BJ (cell line): ENCODE data around the gene EFNA5. TPM values are rescaled to one million over a fixed set of nuclear protein-coding genes. Genes with fewer than 3 reads are reported as not detected.

ENCODE experiments used
- CTCF ChIA-PET: fragments of 350-600 bp; formaldehyde crosslinking; extraction: SDS; loops from one replicate; lab custom pipeline; 2021; ENCODE audit warnings: antibody characterized with exemption, inconsistent platforms; lab: Yijun Ruan, JAX
- POLR2A ChIA-PET: fragments of 300-600 bp; sonication (Branson Sonifier 250); formaldehyde crosslinking; extraction: SDS; loops from one replicate; lab custom pipeline; 2021; ENCODE audit warnings: antibody characterized with exemption; lab: Charles Lee
- DNase-seq: peaks from one replicate; pipeline ENCODE4 v3.0.0-alpha.2; 2011; ENCODE audit warnings: low read depth
- H3K27me3 ChIP-seq: 2 replicates; pipeline ENCODE4 v1.6.0; 2011; ENCODE audit warnings: low read length; ENCODE audit not compliant: control insufficient read depth, insufficient read depth
- H3K36me3 ChIP-seq: 2 replicates; pipeline ENCODE4 v1.5.1; 2011; ENCODE audit warnings: low read length; ENCODE audit not compliant: control insufficient read depth, insufficient read depth
- H3K4me3 ChIP-seq: 2 replicates; pipeline ENCODE4 v1.5.1; 2011; ENCODE audit warnings: low read depth, mild to moderate bottlenecking, control low read depth, low read length
- polyA plus RNA-seq: library from polyadenylated mRNA; depleted of rRNA; stranded (reverse); fragments of >200 nt; gene quantifications from 2 replicates; pipeline ENCODE4 v1.2.3, GENCODE V29; 2011
- TF ChIP-seq, protein P1 (sequence below): IDR thresholded peaks from 2 replicates; pipeline ENCODE4 v1.5.1; 2011; ENCODE audit warnings: low read depth, mild to moderate bottlenecking, control low read depth, inconsistent platforms, low read length, moderate library complexity; ENCODE audit not compliant: insufficient read depth

The EFNA5 gene
- polyA plus RNA-seq, 1 experiment = 0.67 TPM

GRCh38 chr5:107673368-107674136, 2.8 kb upstream of the EFNA5 start:
- DNase-seq = peak; percentile 16
- ChIA-PET CTCF (interaction anchor here (0.7 to 2.6 kb wide), 9 partner anchors 10 to 368 kb away, joined by 3 to 13 read pairs (median 3); no protein-coding TSS in a partner anchor), POLR2A (interaction anchor here (0.6 kb wide), 1 partner anchor 1363 kb away, joined by 9 read pairs; no protein-coding TSS in a partner anchor)
- H3K4me3 ChIP-seq = peak overlapping the region; percentile 41
- peaks cover 16% of the 10 kb centered on the region for H3K27me3 ChIP-seq
- H3K36me3 ChIP-seq = no peaks in the 10 kb centered on the region
- TF ChIP-seq, protein P1, sequence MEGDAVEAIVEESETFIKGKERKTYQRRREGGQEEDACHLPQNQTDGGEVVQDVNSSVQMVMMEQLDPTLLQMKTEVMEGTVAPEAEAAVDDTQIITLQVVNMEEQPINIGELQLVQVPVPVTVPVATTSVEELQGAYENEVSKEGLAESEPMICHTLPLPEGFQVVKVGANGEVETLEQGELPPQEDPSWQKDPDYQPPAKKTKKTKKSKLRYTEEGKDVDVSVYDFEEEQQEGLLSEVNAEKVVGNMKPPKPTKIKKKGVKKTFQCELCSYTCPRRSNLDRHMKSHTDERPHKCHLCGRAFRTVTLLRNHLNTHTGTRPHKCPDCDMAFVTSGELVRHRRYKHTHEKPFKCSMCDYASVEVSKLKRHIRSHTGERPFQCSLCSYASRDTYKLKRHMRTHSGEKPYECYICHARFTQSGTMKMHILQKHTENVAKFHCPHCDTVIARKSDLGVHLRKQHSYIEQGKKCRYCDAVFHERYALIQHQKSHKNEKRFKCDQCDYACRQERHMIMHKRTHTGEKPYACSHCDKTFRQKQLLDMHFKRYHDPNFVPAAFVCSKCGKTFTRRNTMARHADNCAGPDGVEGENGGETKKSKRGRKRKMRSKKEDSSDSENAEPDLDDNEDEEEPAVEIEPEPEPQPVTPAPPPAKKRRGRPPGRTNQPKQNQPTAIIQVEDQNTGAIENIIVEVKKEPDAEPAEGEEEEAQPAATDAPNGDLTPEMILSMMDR = peak; percentile 99

GRCh38 chr5:107673039-107673367, 2.3 kb upstream of the EFNA5 start:
- no peak for DNase-seq
- POLR2A ChIA-PET = no interaction called here
- CTCF ChIA-PET = interaction anchor here (0.7 to 2.6 kb wide), 7 partner anchors 10 to 367 kb away, joined by 3 to 13 read pairs (median 3); no protein-coding TSS in a partner anchor
- Histone ChIP-seq H3K27me3 (peaks cover 16% of the 10 kb centered on the region), H3K4me3 (peak overlapping the region; percentile 45), H3K36me3 (no peaks in the 10 kb centered on the region)
- TF ChIP-seq, protein P1 = no peak

DNA sequence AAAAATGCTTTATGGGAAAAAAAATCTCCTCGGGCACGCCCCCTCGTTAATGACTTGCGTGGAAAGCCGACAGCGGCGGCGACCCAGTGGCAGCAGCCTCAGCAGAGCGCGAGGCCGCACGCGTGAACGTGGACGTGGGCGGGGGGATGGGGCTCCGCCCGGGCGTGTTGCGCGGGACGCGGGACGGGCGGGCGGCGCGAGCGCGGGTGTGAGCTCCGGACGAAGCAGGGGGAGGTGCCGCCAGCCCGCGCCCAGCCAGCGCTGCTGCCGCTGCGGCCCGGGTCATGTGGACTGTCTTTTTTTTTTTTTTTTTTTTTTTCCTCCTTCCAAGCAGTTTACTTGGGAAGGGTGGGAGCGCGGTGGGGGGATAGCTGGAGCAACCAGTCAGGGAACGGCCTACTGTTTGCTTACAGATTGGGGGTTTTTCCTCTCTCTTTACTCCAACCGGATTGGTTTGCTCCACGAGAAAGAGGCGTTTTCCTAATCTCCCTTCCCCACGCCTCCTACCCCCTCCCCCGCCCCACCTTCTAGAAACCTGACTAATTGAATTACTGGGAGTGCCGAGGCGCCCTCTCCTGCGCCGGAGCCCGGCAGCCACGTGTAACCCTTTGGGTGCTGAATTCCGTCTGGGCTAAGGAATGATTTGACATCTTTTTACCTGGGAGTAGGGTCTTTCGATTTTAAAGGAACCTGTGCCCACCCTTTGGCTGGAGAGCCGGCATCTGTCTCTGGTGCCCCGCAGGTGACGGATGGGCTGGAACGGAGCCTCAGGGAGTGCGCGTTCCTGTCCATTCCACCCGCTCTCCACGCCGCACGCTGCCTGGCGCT, 1.7 kb upstream of the EFNA5 start:
- TF ChIP-seq, protein P1 = no peak
- DNase-seq = peak; percentile 35
- ChIA-PET POLR2A (no interaction called here), CTCF (interaction anchor here (0.6 kb wide), 1 partner anchor 425 kb away, joined by 3 read pairs; no protein-coding TSS in a partner anchor)
- Histone ChIP-seq H3K4me3 (peak overlapping the region; percentile 45), H3K36me3 (no peaks in the 10 kb centered on the region), H3K27me3 (peaks cover 16% of the 10 kb centered on the region)

DNA sequence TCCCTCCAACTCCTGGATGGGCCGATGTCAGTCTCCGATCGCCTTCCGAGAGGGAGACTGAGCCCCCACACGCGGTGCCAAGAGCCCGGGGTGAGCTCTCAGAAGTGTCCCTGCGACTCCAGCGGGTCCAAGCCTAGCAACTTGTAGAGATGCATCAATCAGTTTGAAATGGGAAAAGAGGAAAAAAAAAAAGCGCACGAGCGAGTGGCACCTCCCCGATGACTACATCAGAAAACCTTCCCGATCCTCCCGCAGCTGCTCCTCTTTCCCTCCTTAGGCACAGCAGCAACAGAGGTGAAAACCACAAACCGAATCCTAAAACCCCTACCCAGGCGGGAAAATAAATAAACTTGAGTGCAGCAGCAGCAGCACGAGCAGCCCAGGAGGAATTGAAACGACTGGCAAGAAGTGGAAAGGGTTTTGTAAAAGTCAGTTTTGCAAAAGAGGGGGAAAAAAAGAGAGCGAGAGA, 1.0 kb upstream of the EFNA5 start:
- ChIA-PET POLR2A (no interaction called here), CTCF (no interaction called here)
- TF ChIP-seq, protein P1 = no peak
- no peak for DNase-seq
- peak overlapping the region; percentile 45 for H3K4me3 ChIP-seq
- peaks cover 16% of the 10 kb centered on the region for H3K27me3 ChIP-seq
- H3K36me3 ChIP-seq = no peaks in the 10 kb centered on the region
